ENCODE data around the gene AK9.

Gene AK9

DNA sequence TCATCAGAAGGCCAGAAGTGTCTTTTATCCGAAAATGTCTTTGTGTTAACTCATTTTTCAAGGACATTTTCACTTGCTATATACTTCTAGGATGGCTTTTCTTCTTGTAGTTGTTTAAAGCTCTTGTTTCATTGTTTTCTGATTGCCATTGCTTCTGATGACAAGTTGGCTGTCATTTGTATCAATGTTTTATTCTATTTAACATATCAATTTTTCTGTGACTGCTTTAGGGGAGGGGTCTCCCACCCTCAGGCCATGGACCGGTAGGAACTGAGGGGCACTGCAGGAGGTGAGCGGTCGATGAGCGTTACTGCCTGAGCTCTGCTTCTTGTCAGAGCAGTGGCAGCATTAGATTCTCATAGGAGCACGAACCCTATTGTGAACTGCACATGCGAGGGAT is 65.8 kb downstream of the AK9 start:
- peaks cover 12% of the 10 kb centered on the region; the same call in 1 of the 2 replicates for H3K9me3 ChIP-seq (ENCODE audit: insufficient read depth, low read depth, low read length)
- no peaks in the 10 kb centered on the region for H3F3A ChIP-seq (ENCODE audit: low read depth)
- H3K9me2 ChIP-seq (replicated peaks; ENCODE audit: low read depth, low read length): no peaks in the 10 kb centered on the region
- H4K20me1 ChIP-seq (ENCODE audit: insufficient read depth, low read length, poor library complexity, severe bottlenecking): no peaks in the 10 kb centered on the region
- H3K4me3 ChIP-seq (ENCODE audit: low read length, poor library complexity, severe bottlenecking): no peak overlapping the region
- no peaks in the 10 kb centered on the region for H3K36me3 ChIP-seq (ENCODE audit: insufficient read depth, low read length)
- no peak overlapping the region for H3K4me2 ChIP-seq (ENCODE audit: low read depth, low read length, poor library complexity, severe bottlenecking)
- H2AFZ ChIP-seq (ENCODE audit: low read length): no peak overlapping the region
- H3K4me1 ChIP-seq (ENCODE audit: insufficient read depth, low read length, poor library complexity, severe bottlenecking): peaks cover 11% of the 10 kb centered on the region
- TF ChIP-seq, protein P1, sequence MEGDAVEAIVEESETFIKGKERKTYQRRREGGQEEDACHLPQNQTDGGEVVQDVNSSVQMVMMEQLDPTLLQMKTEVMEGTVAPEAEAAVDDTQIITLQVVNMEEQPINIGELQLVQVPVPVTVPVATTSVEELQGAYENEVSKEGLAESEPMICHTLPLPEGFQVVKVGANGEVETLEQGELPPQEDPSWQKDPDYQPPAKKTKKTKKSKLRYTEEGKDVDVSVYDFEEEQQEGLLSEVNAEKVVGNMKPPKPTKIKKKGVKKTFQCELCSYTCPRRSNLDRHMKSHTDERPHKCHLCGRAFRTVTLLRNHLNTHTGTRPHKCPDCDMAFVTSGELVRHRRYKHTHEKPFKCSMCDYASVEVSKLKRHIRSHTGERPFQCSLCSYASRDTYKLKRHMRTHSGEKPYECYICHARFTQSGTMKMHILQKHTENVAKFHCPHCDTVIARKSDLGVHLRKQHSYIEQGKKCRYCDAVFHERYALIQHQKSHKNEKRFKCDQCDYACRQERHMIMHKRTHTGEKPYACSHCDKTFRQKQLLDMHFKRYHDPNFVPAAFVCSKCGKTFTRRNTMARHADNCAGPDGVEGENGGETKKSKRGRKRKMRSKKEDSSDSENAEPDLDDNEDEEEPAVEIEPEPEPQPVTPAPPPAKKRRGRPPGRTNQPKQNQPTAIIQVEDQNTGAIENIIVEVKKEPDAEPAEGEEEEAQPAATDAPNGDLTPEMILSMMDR (conservative IDR thresholded peaks at IDR 0.05; ENCODE audit: low read length): no peak
- TF ChIP-seq EZH2phosphoT487 (IDR thresholded peaks at IDR 0.05; ENCODE audit: borderline replicate concordance): no peak
- no peak overlapping the region for H3K9ac ChIP-seq (ENCODE audit: low read depth, low read length, poor library complexity, severe bottlenecking)
- no peaks in the 10 kb centered on the region for H3K79me2 ChIP-seq (ENCODE audit: insufficient read depth, low read length)
- no peaks in the 10 kb centered on the region for H3K27me3 ChIP-seq (ENCODE audit: insufficient read depth, low read length, poor library complexity, severe bottlenecking)

DNA sequence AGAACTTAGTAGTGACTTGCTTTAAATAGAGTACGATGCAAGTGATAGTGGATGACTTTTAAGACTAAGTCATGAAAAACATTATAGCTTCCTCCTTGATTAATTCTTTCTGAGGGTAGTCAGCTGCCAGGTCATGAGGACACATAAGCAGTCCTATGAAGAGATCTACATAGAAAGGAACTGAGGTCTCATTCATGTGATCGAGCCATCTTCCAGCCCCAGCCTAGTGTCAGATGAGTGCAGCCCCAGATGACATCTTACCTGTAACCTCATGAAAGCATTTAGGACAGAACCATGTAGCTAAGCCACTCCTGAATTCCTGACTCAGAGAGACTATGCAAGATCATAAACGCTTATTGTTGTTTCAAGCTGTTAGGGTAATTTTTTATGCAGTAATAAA is 67.7 kb downstream of the AK9 start:
- Histone ChIP-seq H3K4me2 (ENCODE audit: low read depth, low read length, poor library complexity, severe bottlenecking) (no peak overlapping the region), H3F3A (ENCODE audit: low read depth) (no peaks in the 10 kb centered on the region), H3K9me3 (ENCODE audit: insufficient read depth, low read depth, low read length) (peaks cover 12% of the 10 kb centered on the region; the same call in 1 of the 2 replicates), H2AFZ (ENCODE audit: low read length) (no peak overlapping the region), H3K27me3 (ENCODE audit: insufficient read depth, low read length, poor library complexity, severe bottlenecking) (no peaks in the 10 kb centered on the region), H3K4me3 (ENCODE audit: low read length, poor library complexity, severe bottlenecking) (no peak overlapping the region), H3K79me2 (ENCODE audit: insufficient read depth, low read length) (no peaks in the 10 kb centered on the region), H3K4me1 (ENCODE audit: insufficient read depth, low read length, poor library complexity, severe bottlenecking) (peaks cover 6% of the 10 kb centered on the region), H3K9me2 (replicated peaks; ENCODE audit: low read depth, low read length) (no peaks in the 10 kb centered on the region), H3K9ac (ENCODE audit: low read depth, low read length, poor library complexity, severe bottlenecking) (no peak overlapping the region), H4K20me1 (ENCODE audit: insufficient read depth, low read length, poor library complexity, severe bottlenecking) (no peaks in the 10 kb centered on the region), H3K36me3 (ENCODE audit: insufficient read depth, low read length) (no peaks in the 10 kb centered on the region)
- TF ChIP-seq EZH2phosphoT487 (IDR thresholded peaks at IDR 0.05; ENCODE audit: borderline replicate concordance): no peak
- TF ChIP-seq, protein P1 (conservative IDR thresholded peaks at IDR 0.05; ENCODE audit: low read length): no peak

DNA sequence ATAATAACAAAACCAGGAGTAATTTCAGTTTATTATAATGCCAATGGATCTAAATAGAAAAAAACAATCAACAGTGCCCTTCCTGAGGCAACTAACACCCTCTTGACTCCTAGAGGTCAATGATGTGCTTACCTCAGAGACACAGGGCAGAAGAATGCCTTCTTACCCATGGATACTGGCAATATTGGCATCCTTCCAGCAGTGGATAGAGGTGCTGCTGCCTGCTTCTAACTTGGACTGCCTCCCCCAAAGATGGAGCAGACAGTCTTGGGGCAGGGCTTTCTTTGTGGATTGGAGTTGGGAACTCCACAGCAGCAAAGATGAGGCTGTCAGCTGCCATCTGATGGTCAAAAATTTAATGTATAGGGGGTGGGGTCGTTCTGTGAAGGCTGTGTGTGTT is 78.7 kb downstream of the AK9 start:
- H3K9me3 ChIP-seq (ENCODE audit: insufficient read depth, low read depth, low read length): no peaks in the 10 kb centered on the region
- TF ChIP-seq EZH2phosphoT487 (IDR thresholded peaks at IDR 0.05; ENCODE audit: borderline replicate concordance): no peak
- TF ChIP-seq, protein P1 (conservative IDR thresholded peaks at IDR 0.05; ENCODE audit: low read length): no peak
- no peaks in the 10 kb centered on the region for H4K20me1 ChIP-seq (ENCODE audit: insufficient read depth, low read length, poor library complexity, severe bottlenecking)
- H3F3A ChIP-seq (ENCODE audit: low read depth): no peaks in the 10 kb centered on the region
- no peak overlapping the region for H2AFZ ChIP-seq (ENCODE audit: low read length)
- no peaks in the 10 kb centered on the region for H3K9me2 ChIP-seq (replicated peaks; ENCODE audit: low read depth, low read length)
- H3K79me2 ChIP-seq (ENCODE audit: insufficient read depth, low read length): no peaks in the 10 kb centered on the region
- no peaks in the 10 kb centered on the region for H3K27me3 ChIP-seq (ENCODE audit: insufficient read depth, low read length, poor library complexity, severe bottlenecking)
- no peak overlapping the region for H3K4me2 ChIP-seq (ENCODE audit: low read depth, low read length, poor library complexity, severe bottlenecking)
- no peaks in the 10 kb centered on the region for H3K36me3 ChIP-seq (ENCODE audit: insufficient read depth, low read length)
- H3K4me1 ChIP-seq (ENCODE audit: insufficient read depth, low read length, poor library complexity, severe bottlenecking): peaks cover 25% of the 10 kb centered on the region
- H3K4me3 ChIP-seq (ENCODE audit: low read length, poor library complexity, severe bottlenecking): no peak overlapping the region
- H3K9ac ChIP-seq (ENCODE audit: low read depth, low read length, poor library complexity, severe bottlenecking): no peak overlapping the region
